ENCODE results near the gene MSX1. TPM values are rescaled to one million over a fixed set of nuclear protein-coding genes. Genes with fewer than 3 reads are reported as not detected.

Gene MSX1
- total RNA-seq, 1 experiment from 2014 or later, result not detected

GRCh38 chr4:4868758-4869723, 9.6 kb downstream of the MSX1 start:
- H3K79me2 ChIP-seq (ENCODE audit: insufficient read depth, low read length), result no peaks in the 10 kb centered on the region
- DNase-seq, result no peak
- no peak overlapping the region for H3K27ac Mint-ChIP-seq
- peaks cover 99% of the 10 kb centered on the region for H3K27me3 ChIP-seq (ENCODE audit: insufficient read depth, low read length)
- no peak overlapping the region for H2BK120ac ChIP-seq (ENCODE audit: low read depth, low read length, poor library complexity, severe bottlenecking)
- H2BK5ac ChIP-seq (ENCODE audit: insufficient read length, low read length), result no peak overlapping the region
- peaks cover 6% of the 10 kb centered on the region for H4K20me1 ChIP-seq (ENCODE audit: control insufficient read depth, insufficient read depth, insufficient read length)
- H2AK5ac ChIP-seq (ENCODE audit: insufficient read length, low read length), result no peak overlapping the region
- H2BK12ac ChIP-seq (ENCODE audit: insufficient read length, low read depth, low read length), result no peak overlapping the region
- peaks cover 0 to 2% (median 0%) of the 10 kb centered on the region in 3 experiments; a peak in 2 of 7 replicates for H3K36me3 Mint-ChIP-seq (ENCODE audit: insufficient read depth in 1 of 3, low read depth in 3 of 3)
- no peaks in the 10 kb centered on the region for H3K9me3 ChIP-seq (ENCODE audit: control insufficient read depth, low read depth, low read length)
- H3K23me2 ChIP-seq (ENCODE audit: insufficient read length, low read depth, low read length, poor library complexity, severe bottlenecking), result no peaks in the 10 kb centered on the region
- no peaks in the 10 kb centered on the region for H3K4me1 ChIP-seq (ENCODE audit: insufficient read depth, low read length)
- no peak overlapping the region for H2BK20ac ChIP-seq (ENCODE audit: low read depth, low read length, poor library complexity, severe bottlenecking)
- TF ChIP-seq, protein P1, sequence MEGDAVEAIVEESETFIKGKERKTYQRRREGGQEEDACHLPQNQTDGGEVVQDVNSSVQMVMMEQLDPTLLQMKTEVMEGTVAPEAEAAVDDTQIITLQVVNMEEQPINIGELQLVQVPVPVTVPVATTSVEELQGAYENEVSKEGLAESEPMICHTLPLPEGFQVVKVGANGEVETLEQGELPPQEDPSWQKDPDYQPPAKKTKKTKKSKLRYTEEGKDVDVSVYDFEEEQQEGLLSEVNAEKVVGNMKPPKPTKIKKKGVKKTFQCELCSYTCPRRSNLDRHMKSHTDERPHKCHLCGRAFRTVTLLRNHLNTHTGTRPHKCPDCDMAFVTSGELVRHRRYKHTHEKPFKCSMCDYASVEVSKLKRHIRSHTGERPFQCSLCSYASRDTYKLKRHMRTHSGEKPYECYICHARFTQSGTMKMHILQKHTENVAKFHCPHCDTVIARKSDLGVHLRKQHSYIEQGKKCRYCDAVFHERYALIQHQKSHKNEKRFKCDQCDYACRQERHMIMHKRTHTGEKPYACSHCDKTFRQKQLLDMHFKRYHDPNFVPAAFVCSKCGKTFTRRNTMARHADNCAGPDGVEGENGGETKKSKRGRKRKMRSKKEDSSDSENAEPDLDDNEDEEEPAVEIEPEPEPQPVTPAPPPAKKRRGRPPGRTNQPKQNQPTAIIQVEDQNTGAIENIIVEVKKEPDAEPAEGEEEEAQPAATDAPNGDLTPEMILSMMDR (conservative IDR thresholded peaks at IDR 0.05), result no peak
- no peaks in the 10 kb centered on the region for H3K79me1 ChIP-seq (ENCODE audit: insufficient read depth, low read depth, low read length, poor library complexity, severe bottlenecking)
- no peak overlapping the region for H3K18ac ChIP-seq (ENCODE audit: insufficient read length, low read depth, low read length)
- peaks cover 2 to 7% of the 10 kb centered on the region in 2 experiments; a peak in 4 of 5 replicates for H3K9me3 Mint-ChIP-seq
- no peak overlapping the region for H3K23ac ChIP-seq (ENCODE audit: insufficient read length, low read depth, low read length)
- H4K91ac ChIP-seq (ENCODE audit: insufficient read length, low read depth, low read length), result no peak overlapping the region
- peak overlapping the region in 1 of 2 experiments; percentile 60; a peak in 2 of 5 replicates for H3K4me3 Mint-ChIP-seq
- no peak overlapping the region for H3K4me2 ChIP-seq (ENCODE audit: insufficient read depth, insufficient read length, low read length)
- no peak overlapping the region for H3K14ac ChIP-seq (ENCODE audit: insufficient read depth, low read length)
- H3K4me1 Mint-ChIP-seq, result peaks cover 16 to 48% of the 10 kb centered on the region in 2 experiments
- H3K9ac ChIP-seq (ENCODE audit: extremely low read depth, insufficient read length, low read length), result no peak overlapping the region
- no peak overlapping the region for H3K56ac ChIP-seq (ENCODE audit: insufficient read length, low read depth, low read length)
- no peak overlapping the region for H3K27ac ChIP-seq (ENCODE audit: insufficient read length, low read depth, low read length)
- H3K4ac ChIP-seq (ENCODE audit: low read depth, low read length), result no peak overlapping the region
- no peaks in the 10 kb centered on the region; the same call in 1 of the 2 replicates for H3K27me3 Mint-ChIP-seq (ENCODE audit: low read depth)
- no peak overlapping the region for H2BK15ac ChIP-seq (ENCODE audit: low read depth, low read length)
- WGBS (ENCODE audit: extremely low coverage, insufficient read length, low lambda C conversion rate), result no CpG with 5 or more reads among the region's 37 CpGs
- no peak overlapping the region for H3T11ph ChIP-seq (ENCODE audit: low read length)
- no peak overlapping the region for H4K8ac ChIP-seq (replicated peaks; ENCODE audit: insufficient read length, low read depth, low read length)
- no peak overlapping the region for H4K5ac ChIP-seq (ENCODE audit: insufficient read length, low read depth, low read length)
- H2AFZ ChIP-seq (ENCODE audit: low read length), result no peak overlapping the region

Measured in H9 (cell line).